Breast epithelium (tissue), 4 donors: ENCODE measurements around the gene THSD4. TPM values are rescaled to one million over a fixed set of nuclear protein-coding genes. Genes with fewer than 3 reads are reported as not detected.
A peak's percentile ranks its signal among the peaks of the same experiment; 100 is the strongest.
"Not testable (repeated sequence)": the region's sequence is repeated elsewhere in the genome, so short reads cannot be mapped to it uniquely, and the experiment has no call there.

Source experiments
- DNase-seq, 2 donors: peaks; one replicate each; pipeline ENCODE4 v3.0.0-alpha.2; 2019; ENCODE audit warnings: low spot score in 2 of 2
- H3K27ac ChIP-seq, 2 donors: fragments of 200-600 bp; sonication (generic) in 1 of 2; one replicate each; pipeline ENCODE4 v1.5.1; 2016 to 2019; ENCODE audit warnings: mild to moderate bottlenecking in 1 of 2
- H3K27me3 ChIP-seq, 2 donors: fragments of 200-600 bp; sonication (generic) in 1 of 2; one replicate each; pipeline versions ENCODE4 v1.5.1 to v1.6.0; 2017 to 2019; ENCODE audit warnings: control low read depth in 1 of 2, mild to moderate bottlenecking in 1 of 2
- H3K36me3 ChIP-seq: fragments of 200-600 bp; one replicate; pipeline ENCODE4 v1.5.1; 2019
- H3K4me1 ChIP-seq, 2 donors: fragments of 200-600 bp; sonication (generic); one replicate each; pipeline ENCODE4 v1.5.1; 2016 to 2019; ENCODE audit warnings: control low read depth in 1 of 2
- H3K4me3 ChIP-seq, 3 donors: fragments of 200-600 bp; sonication (generic); 1 replicate in 2 of 3; 2 replicates in 1 of 3; pipeline ENCODE4 v1.5.1; 2016 to 2019; ENCODE audit warnings: mild to moderate bottlenecking in 3 of 3, moderate library complexity in 2 of 3
- H3K9me3 ChIP-seq, 2 donors: fragments of 200-600 bp; sonication (generic) in 1 of 2; one replicate each; pipeline ENCODE4 v1.5.1; 2016 to 2019; ENCODE audit warnings: control low read depth in 1 of 2
- CTCF ChIP-seq, 3 donors: fragments of 450-650 bp; IDR thresholded peaks; one replicate each; pipeline ENCODE4 v1.5.1; 2016 to 2017; ENCODE audit warnings: antibody characterized with exemption in 3 of 3, mild to moderate bottlenecking in 3 of 3, moderate library complexity in 3 of 3
- POLR2A ChIP-seq: fragments of 450-650 bp; IDR thresholded peaks from one replicate; pipeline ENCODE4 v1.6.1; 2016; ENCODE audit warnings: antibody characterized with exemption, mild to moderate bottlenecking, moderate library complexity
- POLR2AphosphoS5 ChIP-seq, 3 donors: sonication (generic); formaldehyde crosslinking; IDR thresholded peaks; one replicate each; pipeline ENCODE4 v1.6.1; 2017; ENCODE audit warnings: antibody characterized with exemption in 3 of 3
- intact Hi-C: fragments of 100-400 bp; cut with DNase I; formaldehyde crosslinking; loops from one replicate; pipeline ENCODE4 v1.15.1; 2023; ENCODE audit warnings: low total_unique reads
- total RNA-seq, 3 donors: library from RNA; depleted of rRNA; stranded (reverse); fragments of >200 nt; gene quantifications; one replicate each; pipeline ENCODE4 v1.1.0, GENCODE V29; 2016

THSD4 gene
- total RNA-seq, 3 donors from 2014 or later, result 0.64 to 58.7 (median 41.3) TPM

GRCh38 chr15:71662306-71662705 is 547.0 kb downstream of the THSD4 start:
- no peak for DNase-seq
- Histone ChIP-seq H3K36me3 (no peaks in the 10 kb centered on the region), H3K9me3 (no peaks in the 10 kb centered on the region), H3K4me3 (no peak overlapping the region), H3K4me1 (peaks cover 0 to 5% of the 10 kb centered on the region in 2 donors), H3K27ac (peak overlapping the region in 1 of 2 donors; percentile 61), H3K27me3 (no peaks in the 10 kb centered on the region)
- TF ChIP-seq POLR2A (no peak), POLR2AphosphoS5 (IDR thresholded peaks at IDR 0.05) (no peak), CTCF (IDR thresholded peaks at IDR 0.05) (no peak)
- intact Hi-C loops, result no loop called here

DNA sequence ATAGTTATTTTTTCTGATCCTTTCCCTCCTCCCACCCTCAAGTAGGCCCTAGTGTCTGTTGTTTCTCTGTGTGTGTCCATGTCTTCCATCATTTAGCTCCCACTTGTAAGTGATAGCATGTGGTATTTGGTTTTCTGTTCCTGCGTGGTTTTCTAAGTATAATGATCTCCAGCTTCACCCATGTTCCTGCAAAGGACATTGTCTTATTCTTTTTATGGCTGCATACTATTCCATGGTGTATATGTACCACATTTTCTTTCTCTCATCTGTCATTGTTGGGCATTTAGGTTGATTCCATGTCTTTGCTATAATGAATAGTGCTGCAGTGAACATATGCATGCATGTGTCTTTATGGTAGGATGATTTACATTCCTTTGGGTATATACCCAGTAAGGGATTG is 549.4 kb downstream of the THSD4 start:
- no peak overlapping the region for H3K4me3 ChIP-seq
- H3K9me3 ChIP-seq, result no peaks in the 10 kb centered on the region
- no peaks in the 10 kb centered on the region for H3K36me3 ChIP-seq
- TF ChIP-seq POLR2AphosphoS5 (IDR thresholded peaks at IDR 0.05), result no peak
- no peak for TF ChIP-seq CTCF (IDR thresholded peaks at IDR 0.05)
- TF ChIP-seq POLR2A, result no peak
- DNase-seq, result no peak
- H3K27ac ChIP-seq, result no peak overlapping the region
- no peaks in the 10 kb centered on the region for H3K27me3 ChIP-seq
- peaks cover 0 to 4% of the 10 kb centered on the region in 2 donors for H3K4me1 ChIP-seq
- intact Hi-C loops, result no loop called here

DNA sequence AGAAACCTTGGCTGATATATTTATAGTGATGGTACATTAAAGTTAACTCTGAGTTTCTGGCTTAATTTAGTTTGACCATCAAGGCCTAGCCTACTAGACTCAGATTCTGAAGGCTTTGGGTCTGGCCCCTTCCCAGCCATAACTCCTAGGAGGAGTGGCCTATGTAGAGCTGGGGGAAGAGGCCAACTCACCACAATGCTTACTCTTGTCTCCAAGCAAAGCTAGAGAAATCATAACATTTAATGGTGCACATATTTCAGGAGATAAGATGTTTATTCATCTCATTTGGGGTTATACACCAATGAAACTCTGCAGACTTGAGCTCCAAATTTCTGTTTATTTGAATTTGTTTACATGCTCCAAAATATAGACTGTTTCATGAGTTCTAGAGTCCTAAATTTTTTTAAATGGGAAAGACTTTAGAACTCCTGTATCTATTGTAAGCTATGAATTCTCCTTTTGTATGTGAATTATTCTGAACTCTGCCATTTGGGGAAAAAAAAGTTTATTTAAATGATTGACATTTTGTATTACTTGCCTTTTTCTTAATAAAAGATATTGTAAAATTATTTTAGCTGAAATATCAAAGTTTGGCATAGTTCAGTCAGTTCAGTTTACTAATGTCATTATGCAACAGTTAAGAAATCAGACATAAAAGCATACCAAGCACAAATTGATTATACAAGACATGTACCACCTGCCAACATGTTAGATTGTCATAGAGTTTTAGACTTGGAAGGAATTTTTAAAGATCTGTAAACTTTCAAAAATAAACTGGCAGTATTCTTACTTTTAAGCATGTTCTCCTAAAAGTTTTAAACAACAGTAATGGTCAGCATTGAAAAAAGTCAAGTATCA is 551.7 kb downstream of the THSD4 start:
- Histone ChIP-seq H3K9me3 (no peaks in the 10 kb centered on the region), H3K36me3 (no peaks in the 10 kb centered on the region), H3K27me3 (no peaks in the 10 kb centered on the region), H3K4me1 (no peaks in the 10 kb centered on the region), H3K4me3 (no peak overlapping the region), H3K27ac (no peak overlapping the region)
- no peak for DNase-seq
- intact Hi-C loops, result no loop called here
- TF ChIP-seq POLR2A, result no peak
- TF ChIP-seq CTCF (IDR thresholded peaks at IDR 0.05), result no peak
- no peak for TF ChIP-seq POLR2AphosphoS5 (IDR thresholded peaks at IDR 0.05)

GRCh38 chr15:71669688-71670087 is 554.4 kb downstream of the THSD4 start:
- no peak overlapping the region for H3K4me3 ChIP-seq
- no peak for DNase-seq
- no peaks in the 10 kb centered on the region for H3K9me3 ChIP-seq
- intact Hi-C loops, result no loop called here
- H3K27me3 ChIP-seq, result no peaks in the 10 kb centered on the region
- no peak overlapping the region for H3K27ac ChIP-seq
- H3K36me3 ChIP-seq, result no peaks in the 10 kb centered on the region
- no peak for TF ChIP-seq CTCF (IDR thresholded peaks at IDR 0.05)
- TF ChIP-seq POLR2AphosphoS5 (IDR thresholded peaks at IDR 0.05), result no peak
- no peak for TF ChIP-seq POLR2A
- no peaks in the 10 kb centered on the region for H3K4me1 ChIP-seq

DNA sequence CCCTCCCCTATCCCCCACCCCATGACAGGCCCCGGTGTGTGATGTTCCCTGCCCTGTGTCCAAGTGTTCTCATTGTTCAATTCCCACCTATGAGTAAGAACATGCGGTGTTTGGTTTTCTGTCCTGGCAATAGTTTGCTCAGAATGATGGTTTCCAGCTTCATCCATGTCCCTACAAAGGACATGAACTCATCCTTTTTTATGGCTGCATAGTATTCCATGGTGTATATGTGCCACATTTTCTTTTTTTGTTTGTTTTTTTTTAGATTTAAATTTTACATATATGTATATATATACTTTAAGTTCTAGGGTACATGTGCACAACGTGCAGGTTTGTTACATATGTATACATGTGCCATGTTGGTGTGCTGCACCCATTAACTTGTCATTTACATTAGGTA is 555.0 kb downstream of the THSD4 start:
- H3K4me1 ChIP-seq, intact Hi-C loops, H3K27me3 ChIP-seq, H3K4me3 ChIP-seq, H3K9me3 ChIP-seq, DNase-seq, H3K27ac ChIP-seq, H3K36me3 ChIP-seq: not testable (repeated sequence)
